GM18907 (cell line): ENCODE results near the gene DHH.
"Not testable (repeated sequence)": the region's sequence is repeated elsewhere in the genome, so short reads cannot be mapped to it uniquely, and the experiment has no call there.

Experiments
- ATAC-seq: cut with Tn5 transposase; IDR thresholded peaks from one replicate; pipeline ENCODE4 v1.9.1; 2021; ENCODE audit warnings: mild to moderate bottlenecking, moderate library complexity; ENCODE audit not compliant: unreplicated experiment

DHH gene

DNA sequence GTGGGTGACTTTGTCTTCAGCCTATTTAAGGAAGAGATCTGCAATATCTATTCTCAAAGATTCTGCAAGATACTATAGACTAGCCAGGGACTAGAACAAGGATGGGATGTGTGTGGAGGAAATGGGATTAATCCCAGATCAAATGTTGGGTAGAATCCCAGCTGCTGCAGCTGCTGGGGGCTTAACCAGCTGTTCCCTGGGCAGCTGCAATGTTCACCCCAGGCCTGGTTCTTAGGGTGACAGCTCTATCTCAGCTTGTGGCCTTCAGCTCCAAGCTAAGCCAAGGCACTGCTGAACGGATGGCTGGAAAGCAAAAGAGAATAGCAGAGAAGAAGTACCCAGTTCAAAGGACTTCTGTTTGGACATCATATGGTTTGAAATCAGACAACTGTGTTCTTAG is 14.8 kb downstream of the DHH start:
- ATAC-seq, result no peak

DNA sequence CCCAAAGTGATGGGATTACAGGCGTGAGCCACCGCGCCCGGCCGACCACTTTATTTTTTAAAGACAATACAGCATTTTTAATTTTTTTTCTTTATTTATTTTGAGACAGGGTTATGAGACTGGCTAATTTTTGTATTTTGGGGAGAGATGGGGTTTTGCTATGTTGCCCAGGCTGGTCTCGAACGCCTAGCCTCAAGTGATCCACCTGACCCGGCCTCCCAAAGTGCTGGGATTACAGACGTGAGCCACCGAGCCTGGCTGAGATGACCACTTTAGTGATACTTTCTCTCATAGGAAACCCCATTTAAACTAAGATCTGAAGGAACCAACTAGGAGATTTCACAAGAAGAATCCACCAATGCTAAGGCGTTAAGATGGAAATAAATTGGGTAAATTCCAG is 23.6 kb downstream of the DHH start:
- ATAC-seq, result no peak

DNA sequence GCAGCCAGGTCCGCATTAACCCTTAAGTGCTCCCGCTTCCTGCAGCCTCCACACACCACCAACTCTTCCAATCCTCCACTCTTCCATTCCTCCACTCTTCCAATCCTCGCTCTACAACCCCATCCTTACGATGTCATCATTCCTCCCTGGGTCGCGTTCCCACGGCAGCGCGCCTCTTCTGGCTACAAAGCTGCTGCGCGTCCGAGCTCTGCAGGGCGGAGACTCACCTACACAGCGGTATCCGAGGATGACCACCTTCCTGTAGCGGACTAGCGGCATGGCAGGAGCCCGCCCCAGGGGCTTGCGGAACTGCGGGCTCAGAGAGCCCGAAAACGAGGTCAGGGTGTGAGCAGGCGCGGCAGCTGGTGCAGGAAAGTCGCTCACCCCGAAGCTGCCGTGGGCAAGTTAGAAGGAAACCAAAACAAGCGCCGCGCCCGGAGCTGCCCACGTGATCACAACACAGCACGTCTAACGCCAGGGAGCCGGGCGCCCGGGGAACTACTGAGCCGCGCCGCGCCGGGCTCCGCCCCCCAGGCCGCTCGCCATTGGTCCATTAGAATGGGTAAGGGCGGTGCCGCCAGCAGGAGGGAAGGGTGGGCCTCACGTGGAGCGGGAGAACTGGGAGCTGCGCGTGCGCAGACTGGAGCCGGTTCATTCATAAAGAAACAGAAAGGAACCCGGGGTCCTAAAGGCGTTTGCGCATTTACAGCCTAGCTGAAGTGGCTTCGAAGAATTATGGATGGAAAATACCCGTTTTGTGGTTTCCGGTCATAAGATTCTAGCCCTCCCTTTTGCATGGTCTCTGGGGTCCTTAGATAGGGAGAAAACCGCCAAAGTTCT is 24.9 kb downstream of the DHH start, which contains the start of gene RHEBL1:
Gene RHEBL1, minus strand, starts transcription at position 473 of the 840 bp plus-strand sequence. Its CDS starts 194 bp downstream, at position 279.
- ATAC-seq, result peak; percentile 95

DNA sequence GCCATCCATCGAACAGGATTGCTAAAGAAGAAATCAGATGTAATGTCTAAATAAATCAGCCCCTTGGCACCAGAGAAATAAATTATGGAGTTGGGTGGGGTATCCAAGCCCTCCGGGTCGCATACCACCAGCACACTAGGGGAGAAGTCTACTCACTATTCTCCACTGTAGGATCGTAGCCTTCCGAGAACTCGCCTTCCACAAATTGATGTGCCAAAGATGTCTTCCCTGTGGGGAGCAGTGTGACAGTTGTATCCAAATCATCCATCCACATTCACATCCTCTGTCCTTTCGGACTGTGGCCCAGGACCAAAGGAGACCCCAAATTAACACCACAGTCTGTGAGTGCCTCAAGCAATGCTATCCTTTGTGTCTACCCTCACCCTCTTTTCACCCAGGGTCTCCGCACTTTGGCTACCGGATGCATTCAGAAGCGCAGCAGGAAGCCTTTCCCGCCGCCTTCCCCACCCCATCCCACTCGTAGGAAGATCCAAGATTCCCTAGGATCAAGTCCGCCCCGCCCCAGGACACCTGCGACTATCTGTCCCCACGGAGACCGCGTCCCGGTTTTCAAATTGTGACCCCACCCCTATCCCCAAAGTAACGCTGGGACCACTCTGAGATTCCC is 25.6 kb downstream of the DHH start:
- ATAC-seq, result no peak

GRCh38 chr12:49066120-49066519 is 28.5 kb downstream of the DHH start:
- ATAC-seq, result no peak

- no peak for ATAC-seq
Measured at GRCh38 chr12:49064767-49065152, 29.8 kb downstream of the DHH start.

DNA sequence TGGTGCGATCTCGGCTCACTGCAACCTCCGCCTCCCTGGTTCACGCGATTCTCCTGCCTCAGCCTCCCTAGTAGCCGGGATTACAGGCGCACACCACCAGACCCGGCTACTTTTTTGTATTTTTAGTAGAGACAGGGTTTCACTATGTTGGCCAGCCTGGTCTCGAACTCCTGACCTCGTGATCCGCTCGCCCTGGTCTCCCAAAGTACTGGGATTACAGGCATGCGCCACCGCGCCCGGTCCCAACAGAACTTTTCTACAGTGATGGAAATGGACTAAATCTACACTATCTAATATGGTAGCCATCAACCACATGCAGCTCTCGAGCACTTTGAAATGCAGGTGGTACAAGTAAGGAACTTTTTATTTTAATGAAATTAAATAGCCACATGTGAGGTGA is 32.7 kb downstream of the DHH start:
- not testable (repeated sequence) for ATAC-seq

GRCh38 chr12:49061157-49061650 is 33.4 kb downstream of the DHH start:
- no peak for ATAC-seq

GRCh38 chr12:49060237-49061156 is 34.1 kb downstream of the DHH start, which contains the start of gene KMT2D:
TSS of gene KMT2D (minus strand) at chr12:49060794. CDS start at chr12:49055324, 5,470 bp downstream.
- peak; percentile 63 for ATAC-seq

- ATAC-seq, result peak; percentile 11
Measured at GRCh38 chr12:49059299-49060171, 35.1 kb downstream of the DHH start.

DNA sequence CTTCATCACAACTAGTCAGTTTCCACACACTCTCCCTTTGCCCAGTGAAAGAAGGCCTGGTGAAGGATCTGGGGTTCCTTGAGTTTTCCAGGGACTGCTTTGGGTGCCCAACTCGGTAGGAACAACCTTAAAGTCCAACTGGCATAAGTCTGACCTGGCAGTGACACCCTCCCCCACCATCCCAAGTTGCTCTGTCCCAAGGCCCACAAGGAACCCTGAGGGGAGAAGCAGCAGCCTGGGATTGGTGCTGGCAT is 35.6 kb downstream of the DHH start:
- no peak for ATAC-seq

DNA sequence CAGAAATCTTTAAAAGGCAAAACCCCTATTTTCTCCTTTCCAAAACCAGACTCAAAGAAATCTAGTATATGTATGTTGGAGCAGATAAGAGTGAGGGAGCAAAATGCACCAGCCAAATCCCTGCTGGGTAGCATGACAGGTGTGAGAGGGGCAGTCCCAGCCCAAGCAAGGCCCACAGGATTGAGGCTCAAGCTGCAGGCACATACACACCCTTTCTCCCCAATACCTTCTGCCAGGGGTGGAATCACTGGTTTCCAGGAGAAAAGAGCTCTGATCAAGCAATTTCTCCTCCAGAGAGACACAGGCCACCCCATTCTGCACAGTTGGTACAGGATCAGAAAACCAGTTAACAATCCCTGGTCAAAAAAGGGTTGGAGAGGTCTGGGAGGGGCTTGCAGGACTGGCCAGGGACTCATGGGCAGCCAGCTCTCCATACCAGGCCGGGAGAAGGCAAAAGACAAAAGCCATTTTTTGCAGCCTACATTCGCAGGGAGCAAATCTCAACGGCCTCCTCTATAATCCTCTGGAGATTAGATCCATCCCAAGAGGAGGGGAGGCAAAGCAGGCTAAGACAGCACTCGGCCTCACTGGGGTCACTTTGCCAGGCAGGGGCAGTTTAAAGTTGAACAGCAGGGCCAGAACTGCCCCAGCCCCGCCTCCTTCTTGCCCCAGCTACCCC is 36.1 kb downstream of the DHH start:
- no peak for ATAC-seq

DNA sequence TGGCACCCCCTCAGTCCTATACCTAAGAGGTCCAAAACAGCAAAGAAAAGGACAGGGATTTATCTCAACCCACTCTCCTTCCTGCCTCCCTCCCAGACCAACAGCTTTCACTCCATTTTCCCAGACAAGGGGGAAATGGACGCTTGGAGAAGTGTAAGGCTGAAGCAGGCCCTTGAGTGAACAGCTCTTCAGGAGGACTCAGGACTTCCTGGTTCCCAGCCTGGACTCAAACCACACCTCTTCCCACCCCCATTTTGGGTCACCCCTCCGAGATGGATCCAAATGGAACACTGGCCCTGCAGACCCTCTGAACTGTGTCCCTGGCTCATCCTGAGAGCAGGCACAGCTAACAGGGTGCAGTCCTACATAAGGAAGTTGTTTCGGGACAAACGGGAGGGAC is 36.7 kb downstream of the DHH start:
- no peak for ATAC-seq

- peak; percentile 46 for ATAC-seq
Measured at GRCh38 chr12:49055978-49056754, 38.4 kb downstream of the DHH start.

DNA sequence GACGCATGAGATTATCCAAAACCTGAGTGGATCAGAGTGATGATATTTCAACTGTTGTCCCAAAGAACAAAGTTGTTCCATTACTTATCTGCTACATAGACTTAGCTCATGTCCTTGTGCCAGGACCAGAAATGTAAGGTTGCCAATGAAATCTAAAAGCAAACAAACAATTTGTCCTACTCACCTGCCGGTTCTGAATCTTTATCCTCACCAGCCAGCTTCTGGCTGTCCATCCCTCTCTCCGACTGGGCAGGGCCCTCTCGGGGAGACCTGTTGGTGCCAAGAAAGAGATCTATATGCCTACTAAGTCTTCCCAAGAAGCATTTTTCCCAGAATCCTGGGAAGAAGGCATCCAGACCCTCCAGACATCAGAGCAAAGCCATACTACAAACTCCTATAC is 39.5 kb downstream of the DHH start:
- ATAC-seq, result no peak

GRCh38 chr12:49054524-49054923 is 40.1 kb downstream of the DHH start:
- no peak for ATAC-seq

DNA sequence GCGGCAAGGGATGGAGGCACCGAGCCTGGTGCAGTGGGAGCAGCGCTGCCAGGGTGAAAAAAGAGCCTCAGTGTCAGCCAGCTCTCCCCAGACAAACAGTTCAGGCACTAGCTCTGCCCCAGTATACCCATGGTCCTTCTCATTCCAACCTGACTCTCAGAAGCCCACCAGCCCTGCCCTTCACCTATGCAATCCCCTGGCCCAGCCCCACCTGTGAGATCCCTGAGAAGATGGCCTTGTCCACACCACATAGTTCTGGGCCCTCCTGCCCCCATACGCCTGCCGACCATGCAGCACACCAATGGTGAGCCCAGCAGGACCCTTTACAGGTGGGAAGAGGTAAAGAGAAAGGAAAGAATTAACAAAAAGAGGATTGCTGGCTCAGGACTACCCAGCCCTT is 40.5 kb downstream of the DHH start:
- ATAC-seq, result no peak

GRCh38 chr12:49052451-49053208 is 42.0 kb downstream of the DHH start:
- no peak for ATAC-seq
